H9 (cell line): ENCODE results near the gene SQSTM1. TPM values are rescaled to one million over a fixed set of nuclear protein-coding genes. Genes with fewer than 3 reads are reported as not detected.

Source experiments
- DNase-seq: peaks from one replicate; pipeline ENCODE4 v3.0.0-alpha.2; 2017
- H2AFZ ChIP-seq: one replicate; pipeline ENCODE4 v1.6.1; 2013; ENCODE audit warnings: mild to moderate bottlenecking, low read length, control low read depth, moderate library complexity
- H2AK5ac ChIP-seq: 2 replicates; pipeline ENCODE4 v1.6.1; 2013; ENCODE audit warnings: low read length, control low read depth, mixed read lengths; ENCODE audit not compliant: insufficient read length
- H2BK120ac ChIP-seq: one replicate; pipeline ENCODE4 v1.6.1; 2013; ENCODE audit warnings: low read depth, mild to moderate bottlenecking, low read length, control low read depth, inconsistent platforms; ENCODE audit not compliant: poor library complexity, severe bottlenecking
- H2BK12ac ChIP-seq: 2 replicates; pipeline ENCODE4 v1.6.1; 2013; ENCODE audit warnings: low read length, control low read depth, mixed read lengths, low read depth; ENCODE audit not compliant: insufficient read length
- H2BK15ac ChIP-seq: 2 replicates; pipeline ENCODE4 v1.6.1; 2013; ENCODE audit warnings: low read depth, low read length, control low read depth
- H2BK20ac ChIP-seq: one replicate; pipeline ENCODE4 v1.6.1; 2013; ENCODE audit warnings: low read depth, mild to moderate bottlenecking, low read length, control low read depth, inconsistent platforms; ENCODE audit not compliant: poor library complexity, severe bottlenecking
- H2BK5ac ChIP-seq: 2 replicates; pipeline ENCODE4 v1.6.1; 2013; ENCODE audit warnings: low read length, control low read depth, mixed read lengths; ENCODE audit not compliant: insufficient read length
- H3K14ac ChIP-seq: 2 replicates; pipeline ENCODE4 v1.6.1; 2013; ENCODE audit warnings: low read length, control low read depth; ENCODE audit not compliant: insufficient read depth
- H3K18ac ChIP-seq: 2 replicates; pipeline ENCODE4 v1.6.1; 2013; ENCODE audit warnings: low read depth, mild to moderate bottlenecking, mixed read lengths, low read length, control low read depth; ENCODE audit not compliant: insufficient read length
- H3K23ac ChIP-seq: 2 replicates; pipeline ENCODE4 v1.6.1; 2013; ENCODE audit warnings: low read length, control low read depth, mixed read lengths, low read depth; ENCODE audit not compliant: insufficient read length
- H3K23me2 ChIP-seq: 2 replicates; pipeline ENCODE4 v1.6.1; 2013; ENCODE audit warnings: low read depth, mild to moderate bottlenecking, mixed read lengths, low read length, control low read depth; ENCODE audit not compliant: insufficient read length, poor library complexity, severe bottlenecking
- H3K27ac ChIP-seq: 2 replicates; pipeline ENCODE4 v1.5.1; 2013; ENCODE audit warnings: low read length, control low read depth, mixed read lengths, low read depth; ENCODE audit not compliant: insufficient read length
- H3K27me3 ChIP-seq: 2 replicates; pipeline ENCODE4 v1.6.1; 2013; ENCODE audit warnings: low read length, control low read depth, inconsistent platforms; ENCODE audit not compliant: insufficient read depth
- H3K4ac ChIP-seq: 2 replicates; pipeline ENCODE4 v1.6.1; 2013; ENCODE audit warnings: low read depth, mild to moderate bottlenecking, control low read depth, inconsistent platforms, low read length, moderate library complexity
- H3K4me1 ChIP-seq: 2 replicates; pipeline ENCODE4 v1.6.1; 2013; ENCODE audit warnings: low read length, control low read depth, inconsistent platforms; ENCODE audit not compliant: insufficient read depth
- H3K4me2 ChIP-seq: 2 replicates; pipeline ENCODE4 v1.6.1; 2013; ENCODE audit warnings: low read length, control low read depth, mixed read lengths; ENCODE audit not compliant: insufficient read length, insufficient read depth
- H3K56ac ChIP-seq: 2 replicates; pipeline ENCODE4 v1.6.1; 2013; ENCODE audit warnings: low read depth, mild to moderate bottlenecking, mixed read lengths, low read length, control low read depth; ENCODE audit not compliant: insufficient read length
- H3K79me1 ChIP-seq: 2 replicates; pipeline ENCODE4 v1.6.1; 2013; ENCODE audit warnings: low read depth, mild to moderate bottlenecking, moderate library complexity, low read length, control low read depth, inconsistent platforms; ENCODE audit not compliant: insufficient read depth, poor library complexity, severe bottlenecking
- H3K79me2 ChIP-seq: 2 replicates; pipeline ENCODE4 v1.6.1; 2013; ENCODE audit warnings: low read length, control low read depth, inconsistent platforms; ENCODE audit not compliant: insufficient read depth
- H3K9ac ChIP-seq: 2 replicates; pipeline ENCODE4 v1.6.1; 2013; ENCODE audit warnings: low read length, control low read depth, mixed read lengths; ENCODE audit not compliant: insufficient read length; ENCODE audit errors: extremely low read depth
- H3K9me3 ChIP-seq: one replicate; pipeline ENCODE4 v1.6.1; 2013; ENCODE audit warnings: low read depth, low read length, inconsistent platforms; ENCODE audit not compliant: control insufficient read depth
- H3T11ph ChIP-seq: one replicate; pipeline ENCODE4 v1.6.1; 2013; ENCODE audit warnings: mild to moderate bottlenecking, low read length, control low read depth, inconsistent platforms
- H4K20me1 ChIP-seq: one replicate; pipeline ENCODE4 v1.6.1; 2013; ENCODE audit not compliant: control insufficient read depth, insufficient read length, insufficient read depth
- H4K5ac ChIP-seq: 2 replicates; pipeline ENCODE4 v1.6.1; 2013; ENCODE audit warnings: low read depth, mild to moderate bottlenecking, mixed read lengths, low read length, control low read depth; ENCODE audit not compliant: insufficient read length
- H4K8ac ChIP-seq: replicated peaks from 2 replicates; pipeline ENCODE4 v1.6.1; 2013; ENCODE audit warnings: low read length, control low read depth, mixed read lengths, low read depth; ENCODE audit not compliant: insufficient read length
- H4K91ac ChIP-seq: 2 replicates; pipeline ENCODE4 v1.6.1; 2013; ENCODE audit warnings: low read depth, mild to moderate bottlenecking, moderate library complexity, mixed read lengths, low read length, control low read depth; ENCODE audit not compliant: insufficient read length
- H3K27ac Mint-ChIP-seq, 3 experiments: 2 replicates in 2 of 3; 3 replicates in 1 of 3; pipeline ENCODE4 v1.8.0; 2020 to 2021; ENCODE audit warnings: mixed read lengths in 3 of 3, mild to moderate bottlenecking in 1 of 3, moderate library complexity in 1 of 3
- H3K27me3 Mint-ChIP-seq: 2 replicates; pipeline ENCODE4 v1.8.0; 2021; ENCODE audit warnings: low read depth, mild to moderate bottlenecking, moderate library complexity, mixed read lengths
- H3K36me3 Mint-ChIP-seq, 3 experiments: 2 replicates in 2 of 3; 3 replicates in 1 of 3; pipeline ENCODE4 v1.8.0; 2020 to 2021; ENCODE audit warnings: low read depth in 3 of 3, mixed read lengths in 3 of 3; ENCODE audit not compliant: insufficient read depth in 1 of 3
- H3K4me1 Mint-ChIP-seq, 2 experiments: 2 replicates each; pipeline ENCODE4 v1.8.0; 2020; ENCODE audit warnings: mixed read lengths in 2 of 2
- H3K4me3 Mint-ChIP-seq, 2 experiments: 2 replicates in 1 of 2; 3 replicates in 1 of 2; pipeline ENCODE4 v1.8.0; 2020 to 2021; ENCODE audit warnings: mild to moderate bottlenecking in 2 of 2, mixed read lengths in 2 of 2, moderate library complexity in 1 of 2
- H3K9me3 Mint-ChIP-seq, 2 experiments: 2 replicates in 1 of 2; 3 replicates in 1 of 2; pipeline ENCODE4 v1.8.0; 2020; ENCODE audit warnings: mild to moderate bottlenecking in 2 of 2, mixed read lengths in 2 of 2, moderate library complexity in 1 of 2
- CTCF ChIP-seq: fragments of 200-600 bp; sonication (generic); conservative IDR thresholded peaks from 3 replicates; pipeline ENCODE4 v1.8.0; 2021; ENCODE audit warnings: antibody characterized with exemption, mild to moderate bottlenecking
- WGBS: extraction: QIAGEN DNeasy Blood & Tissue Kit; methylation state at CpG from one replicate; pipeline ENCODE4 v1.1.7; 2013; ENCODE audit warnings: missing lambda C conversion rate, low lambda C conversion rate, mixed read lengths; ENCODE audit not compliant: insufficient read length; ENCODE audit errors: extremely low coverage; 5-methylcytosine and 5-hydroxymethylcytosine counted together
- total RNA-seq: library from RNA; stranded (reverse); gene quantifications from 2 replicates; pipeline ENCODE4 v1.2.1, GENCODE V29; 2021

The SQSTM1 gene
- total RNA-seq, 1 experiment from 2014 or later = 144 TPM

GRCh38 chr5:179798771-179799643 is 21.7 kb upstream of the SQSTM1 start:
- Histone ChIP-seq H3K4ac (no peak overlapping the region), H2AFZ (no peak overlapping the region), H3K14ac (no peak overlapping the region), H3K23me2 (peaks cover 3% of the 10 kb centered on the region), H3K23ac (no peak overlapping the region), H3K9ac (no peak overlapping the region), H4K20me1 (no peaks in the 10 kb centered on the region), H3K27me3 (no peaks in the 10 kb centered on the region), H2BK5ac (no peak overlapping the region), H3K79me2 (no peaks in the 10 kb centered on the region), H3K4me2 (no peak overlapping the region), H4K91ac (no peak overlapping the region), H3K9me3 (no peaks in the 10 kb centered on the region), H3K79me1 (no peaks in the 10 kb centered on the region), H2BK12ac (no peak overlapping the region), H3K56ac (no peak overlapping the region), H4K8ac (no peak overlapping the region), H3K18ac (no peak overlapping the region), H4K5ac (no peak overlapping the region), H2BK120ac (no peak overlapping the region), H2BK20ac (no peak overlapping the region), H3K27ac (no peak overlapping the region), H3T11ph (no peak overlapping the region), H2BK15ac (no peak overlapping the region), H3K4me1 (no peaks in the 10 kb centered on the region), H2AK5ac (no peak overlapping the region)
- DNase-seq = no peak
- no peak for TF ChIP-seq CTCF
- WGBS = no CpG with 5 or more reads among the region's 36 CpGs
- Mint-ChIP-seq H3K4me1 (peaks cover 26 to 32% of the 10 kb centered on the region in 2 experiments), H3K27me3 (peaks cover 4% of the 10 kb centered on the region), H3K27ac (peak overlapping the region in 1 of 3 experiments; percentile 52; a peak in 1 of 7 replicates), H3K36me3 (peaks cover 21 to 42% (median 35%) of the 10 kb centered on the region in 3 experiments; a peak in 6 of 7 replicates), H3K4me3 (peak overlapping the region in 1 of 2 experiments; percentile 26; a peak in 1 of 5 replicates), H3K9me3 (no peaks in the 10 kb centered on the region)
